Measurements from ENCODE around the gene CHST9.

Gene CHST9

DNA sequence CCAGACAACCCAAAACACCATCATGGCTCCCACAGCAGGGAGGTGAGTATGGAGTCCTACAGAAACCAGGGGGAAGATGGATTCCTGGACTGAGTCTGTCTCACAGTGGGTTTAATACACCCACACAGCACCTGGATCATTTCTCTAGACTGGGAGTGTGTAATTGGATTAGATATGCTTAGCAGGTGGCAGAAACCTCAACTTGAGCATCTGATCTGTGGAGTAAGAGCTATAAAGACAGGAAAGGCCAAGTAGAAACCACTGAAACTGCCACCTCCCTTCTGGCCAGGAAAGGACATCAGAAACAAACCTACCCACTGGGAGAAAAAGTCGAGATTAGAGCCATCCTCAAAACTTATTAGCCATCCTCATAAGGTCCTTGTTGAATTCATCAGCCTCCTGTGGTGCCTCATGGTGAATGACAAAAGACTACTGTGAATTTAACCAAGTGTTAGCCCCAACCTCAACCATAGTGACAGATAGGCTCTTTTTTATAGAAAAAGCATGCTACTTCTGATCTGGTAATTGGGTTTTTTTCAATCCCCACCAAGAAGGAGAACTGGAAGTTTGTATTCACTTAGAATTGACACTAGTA lies 28.1 kb upstream of the CHST9 start:
- no peaks in the 10 kb centered on the region for H3K9me3 ChIP-seq (ENCODE audit: control insufficient read depth, low read length)
- H3K27ac ChIP-seq (ENCODE audit: insufficient read depth, low read length, poor library complexity, severe bottlenecking), result no peak overlapping the region
- no peaks in the 10 kb centered on the region for H3K27me3 ChIP-seq (replicated peaks; ENCODE audit: control insufficient read depth, insufficient read depth, low read length, poor library complexity, severe bottlenecking)
- no peaks in the 10 kb centered on the region for H3K4me1 ChIP-seq (ENCODE audit: control insufficient read depth, insufficient read depth, low read length, poor library complexity, severe bottlenecking)
- no peak overlapping the region for H3K4me3 ChIP-seq (ENCODE audit: insufficient read depth, low read depth, low read length, poor library complexity, severe bottlenecking)
- H3K36me3 ChIP-seq (ENCODE audit: control insufficient read depth, insufficient read depth, low read length), result no peaks in the 10 kb centered on the region
- no peak for DNase-seq

DNA sequence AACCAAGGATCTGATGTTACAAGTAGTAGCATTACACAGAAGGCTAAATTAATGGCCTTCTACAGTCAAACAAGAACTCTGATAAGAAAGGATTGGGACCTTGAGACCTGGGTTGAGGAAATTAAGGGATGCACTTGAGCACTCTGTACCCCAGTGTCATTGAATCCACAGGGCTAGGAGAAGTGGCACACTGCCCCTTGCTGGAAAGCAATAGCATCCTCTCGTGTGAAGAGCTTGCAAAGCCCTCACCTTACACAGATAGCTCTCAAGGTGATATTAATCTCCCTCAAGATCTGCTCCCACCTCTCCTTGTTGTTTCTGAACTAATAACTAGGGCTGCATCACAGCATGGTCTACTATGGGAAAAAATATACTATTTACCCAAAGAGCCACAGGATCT lies 26.5 kb upstream of the CHST9 start:
- H3K36me3 ChIP-seq (ENCODE audit: control insufficient read depth, insufficient read depth, low read length), result no peaks in the 10 kb centered on the region
- no peaks in the 10 kb centered on the region for H3K4me1 ChIP-seq (ENCODE audit: control insufficient read depth, insufficient read depth, low read length, poor library complexity, severe bottlenecking)
- H3K9me3 ChIP-seq (ENCODE audit: control insufficient read depth, low read length), result no peaks in the 10 kb centered on the region
- no peak for DNase-seq
- no peaks in the 10 kb centered on the region for H3K27me3 ChIP-seq (replicated peaks; ENCODE audit: control insufficient read depth, insufficient read depth, low read length, poor library complexity, severe bottlenecking)
- H3K27ac ChIP-seq (ENCODE audit: insufficient read depth, low read length, poor library complexity, severe bottlenecking), result no peak overlapping the region
- H3K4me3 ChIP-seq (ENCODE audit: insufficient read depth, low read depth, low read length, poor library complexity, severe bottlenecking), result no peak overlapping the region

DNA sequence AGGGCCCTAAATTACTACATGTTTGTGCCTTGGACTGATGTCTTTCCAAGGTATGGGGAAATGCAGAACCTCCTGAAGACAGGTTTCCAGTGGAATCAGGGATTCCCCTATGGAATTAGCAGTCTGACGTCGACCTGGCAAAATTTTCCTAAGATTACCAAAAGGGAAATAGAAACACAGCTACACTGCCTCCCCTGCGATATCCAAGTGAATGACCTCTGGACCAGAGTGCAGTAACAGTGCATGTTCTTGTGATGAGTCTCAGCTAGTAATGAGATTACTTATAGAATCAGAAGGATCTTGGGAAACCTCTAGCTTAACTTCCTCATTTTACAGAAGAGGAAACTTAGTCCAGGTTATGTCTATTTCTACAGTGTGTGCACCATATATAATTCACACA lies 21.3 kb upstream of the CHST9 start:
- no peaks in the 10 kb centered on the region for H3K27me3 ChIP-seq (replicated peaks; ENCODE audit: control insufficient read depth, insufficient read depth, low read length, poor library complexity, severe bottlenecking)
- H3K36me3 ChIP-seq (ENCODE audit: control insufficient read depth, insufficient read depth, low read length), result no peaks in the 10 kb centered on the region
- no peak for DNase-seq
- no peak overlapping the region for H3K27ac ChIP-seq (ENCODE audit: insufficient read depth, low read length, poor library complexity, severe bottlenecking)
- H3K4me3 ChIP-seq (ENCODE audit: insufficient read depth, low read depth, low read length, poor library complexity, severe bottlenecking), result no peak overlapping the region
- no peaks in the 10 kb centered on the region for H3K4me1 ChIP-seq (ENCODE audit: control insufficient read depth, insufficient read depth, low read length, poor library complexity, severe bottlenecking)
- H3K9me3 ChIP-seq (ENCODE audit: control insufficient read depth, low read length), result no peaks in the 10 kb centered on the region

DNA sequence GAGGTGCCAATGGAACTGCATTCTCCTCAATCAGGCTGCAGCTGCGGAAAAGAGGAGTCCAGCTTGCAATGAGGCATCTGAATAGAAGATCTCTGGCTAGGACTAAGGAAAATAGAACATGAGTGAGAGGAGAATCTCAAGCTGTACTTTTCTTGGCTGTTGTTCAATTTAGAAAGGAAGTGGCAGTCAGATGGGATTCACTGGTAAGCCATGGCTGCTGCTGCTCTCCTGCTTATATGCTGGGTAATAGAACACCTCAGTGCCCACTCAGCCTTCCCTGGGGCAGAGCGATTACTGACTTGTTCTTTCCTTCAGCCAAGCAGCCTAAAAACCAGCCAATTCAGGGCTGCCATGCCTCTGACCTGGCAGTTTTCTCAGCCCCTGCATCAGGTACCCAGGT lies 17.6 kb upstream of the CHST9 start:
- no peak for DNase-seq

DNA sequence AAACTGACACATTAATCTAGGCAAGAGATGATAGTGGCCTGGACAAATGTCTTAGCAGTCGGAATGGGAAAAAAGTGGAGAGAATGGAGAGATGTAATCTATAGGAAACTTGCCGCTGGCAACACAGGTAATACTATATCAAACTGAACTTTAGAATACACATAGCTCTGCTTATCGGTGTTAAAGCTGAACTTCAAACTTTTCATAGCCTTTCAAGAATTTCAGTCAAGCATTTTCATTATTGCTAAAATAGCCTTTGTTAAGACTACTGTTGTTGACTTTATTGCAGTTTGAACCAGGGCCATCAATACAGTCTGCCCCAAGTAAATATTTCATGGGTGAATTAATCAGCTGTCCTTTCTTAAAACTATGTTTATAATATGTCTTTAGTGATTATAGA lies 12.9 kb upstream of the CHST9 start:
- no peak for DNase-seq
- H3K4me1 ChIP-seq (ENCODE audit: control insufficient read depth, insufficient read depth, low read length, poor library complexity, severe bottlenecking), result no peaks in the 10 kb centered on the region
- H3K27me3 ChIP-seq (replicated peaks; ENCODE audit: control insufficient read depth, insufficient read depth, low read length, poor library complexity, severe bottlenecking), result no peaks in the 10 kb centered on the region
- H3K27ac ChIP-seq (ENCODE audit: insufficient read depth, low read length, poor library complexity, severe bottlenecking), result no peak overlapping the region
- no peaks in the 10 kb centered on the region for H3K9me3 ChIP-seq (ENCODE audit: control insufficient read depth, low read length)
- H3K36me3 ChIP-seq (ENCODE audit: control insufficient read depth, insufficient read depth, low read length), result no peaks in the 10 kb centered on the region
- H3K4me3 ChIP-seq (ENCODE audit: insufficient read depth, low read depth, low read length, poor library complexity, severe bottlenecking), result no peak overlapping the region

More for the DNA sequence above, 17.6 kb upstream of the CHST9 start:
- no peaks in the 10 kb centered on the region for H3K27me3 ChIP-seq (replicated peaks; ENCODE audit: control insufficient read depth, insufficient read depth, low read length, poor library complexity, severe bottlenecking)
- H3K4me1 ChIP-seq (ENCODE audit: control insufficient read depth, insufficient read depth, low read length, poor library complexity, severe bottlenecking), result no peaks in the 10 kb centered on the region
- H3K4me3 ChIP-seq (ENCODE audit: insufficient read depth, low read depth, low read length, poor library complexity, severe bottlenecking), result no peak overlapping the region
- no peaks in the 10 kb centered on the region for H3K9me3 ChIP-seq (ENCODE audit: control insufficient read depth, low read length)
- H3K36me3 ChIP-seq (ENCODE audit: control insufficient read depth, insufficient read depth, low read length), result no peaks in the 10 kb centered on the region
- H3K27ac ChIP-seq (ENCODE audit: insufficient read depth, low read length, poor library complexity, severe bottlenecking), result no peak overlapping the region

DNA sequence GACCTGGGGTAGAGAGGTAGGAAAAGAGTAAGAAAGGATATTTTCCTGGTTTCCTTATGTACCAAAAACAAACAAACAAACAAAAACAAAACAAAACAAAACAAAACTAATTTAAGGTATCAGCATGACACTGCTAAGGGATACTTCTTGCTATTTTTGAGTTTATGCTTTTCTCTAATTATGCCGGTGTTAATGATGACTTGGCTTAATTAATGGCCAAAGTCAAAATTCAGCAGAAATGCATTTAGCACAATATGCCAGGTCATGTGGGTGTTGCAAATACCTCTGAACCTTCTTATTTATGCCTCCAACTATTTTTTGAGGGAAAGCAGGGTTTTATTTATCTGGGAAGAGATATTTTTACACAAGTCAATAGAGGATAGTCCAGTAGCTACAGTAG lies 3.2 kb upstream of the CHST9 start:
- no peak for DNase-seq
- Histone ChIP-seq H3K9me3 (ENCODE audit: control insufficient read depth, low read length) (no peaks in the 10 kb centered on the region), H3K4me3 (ENCODE audit: insufficient read depth, low read depth, low read length, poor library complexity, severe bottlenecking) (no peak overlapping the region), H3K27ac (ENCODE audit: insufficient read depth, low read length, poor library complexity, severe bottlenecking) (no peak overlapping the region), H3K27me3 (replicated peaks; ENCODE audit: control insufficient read depth, insufficient read depth, low read length, poor library complexity, severe bottlenecking) (peaks cover 2% of the 10 kb centered on the region), H3K4me1 (ENCODE audit: control insufficient read depth, insufficient read depth, low read length, poor library complexity, severe bottlenecking) (no peaks in the 10 kb centered on the region), H3K36me3 (ENCODE audit: control insufficient read depth, insufficient read depth, low read length) (no peaks in the 10 kb centered on the region)

DNA sequence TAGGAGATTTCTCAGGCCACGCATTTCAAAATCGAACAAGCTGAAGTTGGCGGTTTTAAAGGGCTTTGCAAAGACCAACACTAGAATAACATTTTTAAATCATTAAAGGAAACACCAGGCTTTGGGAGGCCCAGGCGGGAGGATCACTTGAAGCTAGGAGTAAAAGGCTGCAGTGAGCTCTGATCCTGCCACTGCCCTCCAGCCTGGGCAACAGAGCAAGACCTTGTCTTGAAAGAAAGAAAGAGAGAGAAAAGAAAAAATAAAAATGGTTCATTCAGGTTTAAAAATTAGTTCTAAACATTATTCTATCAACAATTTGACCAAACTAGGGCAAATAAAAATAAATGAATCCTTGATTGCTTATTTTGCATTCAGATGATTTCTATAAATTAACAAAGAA lies 789 bp upstream of the CHST9 start:
- H3K4me3 ChIP-seq (ENCODE audit: insufficient read depth, low read depth, low read length, poor library complexity, severe bottlenecking), result no peak overlapping the region
- H3K9me3 ChIP-seq (ENCODE audit: control insufficient read depth, low read length), result no peaks in the 10 kb centered on the region
- peaks cover 2% of the 10 kb centered on the region for H3K27me3 ChIP-seq (replicated peaks; ENCODE audit: control insufficient read depth, insufficient read depth, low read length, poor library complexity, severe bottlenecking)
- H3K27ac ChIP-seq (ENCODE audit: insufficient read depth, low read length, poor library complexity, severe bottlenecking), result no peak overlapping the region
- DNase-seq, result no peak
- no peaks in the 10 kb centered on the region for H3K4me1 ChIP-seq (ENCODE audit: control insufficient read depth, insufficient read depth, low read length, poor library complexity, severe bottlenecking)
- no peaks in the 10 kb centered on the region for H3K36me3 ChIP-seq (ENCODE audit: control insufficient read depth, insufficient read depth, low read length)

DNA sequence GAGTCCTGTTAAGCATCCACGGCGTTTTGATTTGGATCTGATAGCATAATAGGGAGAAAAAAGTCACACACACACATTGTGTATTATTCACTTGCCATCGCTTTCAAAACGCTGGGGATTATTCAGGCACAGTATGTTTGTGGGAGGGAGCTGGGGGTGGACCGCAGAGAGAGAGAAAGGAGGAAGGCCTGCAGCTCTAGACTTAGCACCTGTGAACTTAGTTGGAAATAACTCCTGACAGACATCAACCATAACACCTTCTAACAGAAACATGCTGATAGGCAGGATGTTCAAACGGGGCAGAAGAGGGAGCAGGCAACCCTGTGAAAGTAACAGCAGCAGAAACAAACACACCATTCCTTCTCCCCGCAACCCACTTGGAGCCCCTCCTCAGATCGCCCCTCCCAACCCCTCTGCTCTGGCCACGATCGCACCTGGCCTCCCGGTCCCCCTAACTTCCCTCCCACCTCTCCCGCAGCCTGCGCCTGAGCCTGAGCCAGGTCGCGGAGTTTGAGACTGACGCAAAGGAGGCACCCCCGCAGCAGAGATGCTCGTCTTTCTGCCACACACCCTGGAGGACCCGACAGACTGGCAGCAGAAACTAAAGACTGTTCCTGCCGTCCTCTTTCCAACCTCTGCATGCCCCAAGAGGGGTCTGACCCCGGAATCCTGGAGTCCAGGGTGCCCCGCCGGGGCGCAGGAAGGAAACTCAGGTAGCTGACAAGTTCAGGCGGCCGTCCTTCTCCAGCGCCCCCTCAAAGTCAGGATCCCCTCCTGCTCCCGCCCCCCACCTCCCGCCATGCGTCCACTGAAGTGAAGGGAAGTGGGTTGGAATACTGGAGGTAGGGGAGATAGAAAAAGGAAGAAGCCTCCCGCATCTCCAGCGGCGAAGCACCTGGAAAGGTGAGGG lies 738 bp downstream of the CHST9 start:
- H3K27me3 ChIP-seq (replicated peaks; ENCODE audit: control insufficient read depth, insufficient read depth, low read length, poor library complexity, severe bottlenecking), result peaks cover 2% of the 10 kb centered on the region
- no peaks in the 10 kb centered on the region for H3K36me3 ChIP-seq (ENCODE audit: control insufficient read depth, insufficient read depth, low read length)
- DNase-seq, result no peak
- H3K4me3 ChIP-seq (ENCODE audit: insufficient read depth, low read depth, low read length, poor library complexity, severe bottlenecking), result no peak overlapping the region
- no peaks in the 10 kb centered on the region for H3K4me1 ChIP-seq (ENCODE audit: control insufficient read depth, insufficient read depth, low read length, poor library complexity, severe bottlenecking)
- H3K9me3 ChIP-seq (ENCODE audit: control insufficient read depth, low read length), result no peaks in the 10 kb centered on the region
- no peak overlapping the region for H3K27ac ChIP-seq (ENCODE audit: insufficient read depth, low read length, poor library complexity, severe bottlenecking)

DNA sequence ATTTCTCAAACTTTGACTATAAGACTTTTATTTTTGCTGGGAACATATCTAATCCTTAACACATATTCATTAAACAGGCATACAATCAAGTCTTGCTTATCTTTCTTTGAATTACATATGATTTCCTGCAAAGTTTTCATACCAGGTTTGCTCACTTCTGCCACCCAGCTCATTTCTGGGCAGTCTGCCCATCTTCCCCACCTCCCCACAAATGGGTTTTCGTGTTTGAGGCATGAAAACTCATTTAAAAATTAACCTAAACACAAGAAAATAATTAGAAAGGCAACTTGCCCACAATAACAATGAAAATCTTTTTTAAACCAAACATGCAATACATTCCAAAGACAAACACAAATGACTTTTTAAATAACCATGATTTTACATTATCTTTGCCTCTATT lies 3.4 kb downstream of the CHST9 start:
- Histone ChIP-seq H3K27ac (ENCODE audit: insufficient read depth, low read length, poor library complexity, severe bottlenecking) (no peak overlapping the region), H3K9me3 (ENCODE audit: control insufficient read depth, low read length) (no peaks in the 10 kb centered on the region), H3K4me3 (ENCODE audit: insufficient read depth, low read depth, low read length, poor library complexity, severe bottlenecking) (no peak overlapping the region), H3K36me3 (ENCODE audit: control insufficient read depth, insufficient read depth, low read length) (no peaks in the 10 kb centered on the region), H3K27me3 (replicated peaks; ENCODE audit: control insufficient read depth, insufficient read depth, low read length, poor library complexity, severe bottlenecking) (peaks cover 2% of the 10 kb centered on the region), H3K4me1 (ENCODE audit: control insufficient read depth, insufficient read depth, low read length, poor library complexity, severe bottlenecking) (no peaks in the 10 kb centered on the region)
- DNase-seq, result no peak

DNA sequence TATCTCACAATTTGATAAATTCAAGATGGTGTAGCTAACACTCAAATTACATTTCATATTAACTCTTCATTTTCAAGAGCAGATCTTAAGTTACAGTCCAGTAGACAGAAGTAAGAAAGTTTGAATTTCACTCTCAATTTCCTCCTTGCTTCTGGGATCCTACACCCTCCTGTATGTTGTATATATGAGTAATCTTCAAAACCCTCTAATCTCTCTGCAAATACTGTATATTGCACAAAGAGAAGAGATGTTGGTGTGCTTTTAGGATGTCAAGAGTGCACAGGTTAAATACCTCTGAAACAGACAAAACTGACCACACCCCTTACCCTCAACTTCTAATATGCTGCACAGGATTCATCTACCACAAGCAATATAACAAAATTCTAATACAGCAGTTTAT lies 6.7 kb downstream of the CHST9 start:
- Histone ChIP-seq H3K36me3 (ENCODE audit: control insufficient read depth, insufficient read depth, low read length) (no peaks in the 10 kb centered on the region), H3K27me3 (replicated peaks; ENCODE audit: control insufficient read depth, insufficient read depth, low read length, poor library complexity, severe bottlenecking) (no peaks in the 10 kb centered on the region), H3K4me1 (ENCODE audit: control insufficient read depth, insufficient read depth, low read length, poor library complexity, severe bottlenecking) (no peaks in the 10 kb centered on the region), H3K9me3 (ENCODE audit: control insufficient read depth, low read length) (no peaks in the 10 kb centered on the region), H3K4me3 (ENCODE audit: insufficient read depth, low read depth, low read length, poor library complexity, severe bottlenecking) (no peak overlapping the region), H3K27ac (ENCODE audit: insufficient read depth, low read length, poor library complexity, severe bottlenecking) (no peak overlapping the region)
- no peak for DNase-seq
